GM21786 (cell line): ENCODE measurements around the gene EFNB2.

Experiments used
- ATAC-seq: cut with Tn5 transposase; IDR thresholded peaks from one replicate; pipeline ENCODE4 v1.9.1; 2021; ENCODE audit not compliant: unreplicated experiment

EFNB2 gene

DNA sequence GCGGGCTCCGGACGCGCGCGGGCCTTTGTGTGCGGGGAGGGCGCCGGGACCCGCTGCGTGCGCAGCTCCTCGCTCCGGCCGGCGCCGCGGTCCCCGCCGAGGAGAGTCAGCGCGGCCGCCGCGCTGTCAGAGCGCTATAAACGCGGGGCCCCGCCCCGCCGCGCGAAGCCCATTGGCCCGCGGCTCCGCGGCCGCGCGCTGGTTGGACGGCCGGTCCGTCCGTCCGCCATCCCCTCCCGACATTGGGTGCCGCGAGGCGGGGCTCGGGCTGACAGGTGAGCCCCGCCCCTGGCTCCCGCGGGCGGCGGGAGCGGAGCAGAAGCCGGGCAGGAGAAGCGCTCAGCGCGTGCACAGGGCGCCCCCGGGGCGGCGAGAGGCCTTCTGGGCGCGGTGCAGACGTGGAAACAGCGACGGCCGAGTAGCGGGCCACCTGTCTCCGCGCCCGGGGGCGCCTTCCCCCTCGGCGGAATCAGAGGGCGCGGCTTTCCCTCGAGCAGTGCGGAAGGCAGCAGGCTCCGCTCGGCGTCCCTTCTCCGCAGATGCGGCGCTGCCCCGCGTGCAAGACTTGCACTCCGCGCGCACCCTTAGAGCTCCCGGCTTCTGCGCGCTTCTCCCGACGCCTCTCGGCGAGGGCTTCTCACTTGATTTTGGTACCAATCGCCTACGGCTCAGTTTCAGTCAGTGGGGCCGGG is at the start of gene EFNB2:
TSS of gene EFNB2 (minus strand) at position 111 of the 692 bp plus-strand sequence. CDS start 698 bp downstream, outside the sequence.
- ATAC-seq: peak; percentile 94

DNA sequence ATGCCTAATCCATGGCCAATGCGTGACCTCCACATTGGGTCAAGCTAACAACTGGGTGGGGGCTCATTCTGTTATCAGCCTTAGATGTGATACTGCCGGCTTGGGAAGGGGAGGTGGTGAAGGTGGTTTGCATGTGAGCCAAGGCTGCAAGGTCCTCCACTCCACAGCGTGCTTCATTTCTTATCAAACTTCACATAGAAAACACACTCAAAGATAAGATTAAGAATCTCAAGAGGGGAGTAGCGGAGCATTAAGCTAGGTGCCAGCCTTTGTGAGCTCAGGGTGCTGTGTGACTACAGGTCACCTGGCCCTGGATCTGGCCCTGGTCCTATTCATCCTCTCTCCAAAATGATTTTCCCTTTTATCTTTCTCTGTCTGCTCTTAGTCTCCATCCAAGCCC is 45.8 kb upstream of the EFNB2 start:
- no peak for ATAC-seq

- no peak for ATAC-seq
These were observed 40.4 kb upstream of the EFNB2 start for GRCh38 chr13:106575896-106576295.

GRCh38 chr13:106573868-106574267 is 38.4 kb upstream of the EFNB2 start:
- ATAC-seq: no peak

DNA sequence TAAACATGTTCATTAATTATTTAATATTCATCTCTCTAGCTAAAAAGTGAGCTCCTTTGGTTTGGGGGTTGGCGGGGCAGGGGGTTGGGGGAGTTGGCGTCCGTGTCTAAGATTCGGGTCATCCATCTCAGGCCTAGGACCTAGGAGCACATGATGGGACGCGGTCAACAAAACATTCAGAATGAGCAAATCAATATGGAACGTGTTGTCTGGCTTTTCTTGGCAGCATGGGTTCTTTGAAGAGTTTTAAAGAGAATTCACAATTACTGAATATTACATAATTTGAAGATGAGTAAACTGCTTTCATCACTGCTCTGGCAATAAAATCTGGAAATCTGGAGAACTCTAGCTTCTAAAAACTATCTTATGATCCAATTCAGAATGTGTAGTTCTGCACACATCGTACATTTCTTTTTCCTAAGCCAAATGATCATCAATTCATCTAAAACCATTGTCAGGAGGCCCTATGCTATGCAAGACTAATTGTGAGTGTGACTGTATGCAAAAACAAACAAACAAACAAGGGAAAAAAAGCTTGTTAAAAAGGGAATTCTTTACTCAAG is 37.9 kb upstream of the EFNB2 start:
- no peak for ATAC-seq

- no peak for ATAC-seq
These were observed 34.9 kb upstream of the EFNB2 start for GRCh38 chr13:106570299-106570852.

DNA sequence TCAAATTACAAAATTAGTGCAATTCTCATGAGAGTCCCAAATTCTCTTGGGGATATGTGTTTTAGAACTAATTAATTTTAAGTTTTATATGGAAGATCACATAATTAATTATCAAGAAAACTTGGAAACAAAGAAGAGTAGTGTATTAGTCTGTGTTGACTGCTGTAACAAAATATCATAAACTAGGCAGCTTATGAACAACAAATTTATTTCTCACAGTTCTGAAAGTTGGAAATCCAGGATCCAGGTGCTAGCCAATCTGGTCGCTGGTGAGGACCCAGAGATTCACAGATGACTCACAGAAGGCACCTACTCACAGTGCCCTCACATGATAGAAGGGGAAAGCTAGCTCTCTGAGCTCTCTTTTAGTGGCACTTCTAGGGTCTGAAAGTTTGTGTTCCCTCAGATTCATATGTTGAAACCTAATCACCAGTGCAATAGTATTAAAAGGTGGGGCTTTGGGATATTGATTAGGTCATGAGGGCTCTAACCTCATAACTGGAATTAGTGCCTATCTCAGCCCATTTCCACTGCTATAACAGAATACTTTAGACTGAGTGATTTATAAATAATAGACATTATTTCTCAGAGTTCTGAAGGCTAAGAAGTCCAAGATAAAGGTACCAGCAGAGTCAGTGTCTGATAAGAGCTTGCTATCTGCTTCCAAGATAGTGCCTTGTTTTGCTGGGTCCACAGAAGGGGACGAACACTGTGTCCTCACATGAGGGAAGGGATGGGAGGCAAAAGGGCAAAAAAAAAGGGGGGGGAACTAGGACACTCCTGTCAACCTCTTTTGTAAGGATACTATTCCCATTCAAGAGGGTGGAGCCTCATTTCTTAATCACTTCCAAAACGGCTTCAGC is 34.0 kb upstream of the EFNB2 start:
- ATAC-seq: no peak

DNA sequence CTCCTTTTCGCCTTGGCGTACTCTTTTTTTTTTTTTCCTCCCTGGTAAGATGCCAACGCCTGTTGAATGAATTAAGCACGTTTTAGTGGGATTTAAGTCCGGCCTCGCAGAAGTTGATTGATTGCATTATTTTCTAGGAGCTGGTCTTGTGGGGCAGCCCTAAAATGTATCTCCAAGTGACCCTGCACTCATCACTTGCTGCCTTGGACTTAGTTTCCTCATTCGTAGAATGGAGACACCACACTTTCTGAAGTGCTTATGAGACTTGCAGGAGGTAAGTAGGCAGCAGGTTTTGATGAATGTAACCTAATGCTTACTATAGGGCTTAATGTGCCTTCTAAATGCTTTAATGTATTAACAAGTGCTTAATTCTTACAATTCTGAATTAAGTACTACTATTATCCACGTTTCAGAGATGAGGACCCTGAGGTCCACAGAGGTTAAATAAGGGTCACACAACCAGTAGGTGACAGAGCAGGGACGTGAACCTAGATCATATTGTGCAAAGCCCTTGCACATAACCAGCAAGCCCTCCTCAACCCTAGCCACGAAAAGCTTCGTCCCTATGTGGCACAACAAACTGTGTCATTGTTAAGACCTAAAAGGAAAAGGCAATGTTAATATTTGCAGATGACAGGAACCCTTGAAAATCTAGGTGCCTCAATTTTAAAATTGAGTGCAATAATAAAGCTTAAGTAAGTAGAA is 33.0 kb upstream of the EFNB2 start:
- peak; percentile 24 for ATAC-seq

- peak; percentile 65 for ATAC-seq
These were observed 32.2 kb upstream of the EFNB2 start, which contains the start of gene ARGLU1 for GRCh38 chr13:106567474-106568298. TSS of gene ARGLU1 (minus strand) at chr13:106568137. CDS start at chr13:106567919, 218 bp downstream.

GRCh38 chr13:106566641-106567473 is 31.4 kb upstream of the EFNB2 start:
- ATAC-seq: peak; percentile 37

GRCh38 chr13:106565127-106565775 is 29.8 kb upstream of the EFNB2 start:
- ATAC-seq: no peak

DNA sequence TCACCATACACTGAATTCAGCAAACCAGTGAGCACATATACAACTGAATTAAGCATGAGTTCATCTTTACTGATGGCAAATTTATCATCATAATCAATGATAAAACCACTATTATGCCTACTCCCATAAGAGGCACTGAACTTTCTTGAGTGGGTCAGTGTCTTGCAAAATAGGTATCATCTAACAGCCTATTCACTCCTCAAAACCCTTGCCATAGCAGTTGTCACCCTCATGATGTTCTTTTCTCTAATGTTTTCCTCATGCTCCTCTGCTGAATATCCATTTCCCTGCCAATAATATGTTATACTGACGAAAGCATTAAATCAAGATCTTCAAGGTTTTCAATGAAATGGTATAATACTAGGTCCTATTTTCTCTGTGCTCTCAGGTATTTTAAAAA is 26.8 kb upstream of the EFNB2 start:
- ATAC-seq: no peak

DNA sequence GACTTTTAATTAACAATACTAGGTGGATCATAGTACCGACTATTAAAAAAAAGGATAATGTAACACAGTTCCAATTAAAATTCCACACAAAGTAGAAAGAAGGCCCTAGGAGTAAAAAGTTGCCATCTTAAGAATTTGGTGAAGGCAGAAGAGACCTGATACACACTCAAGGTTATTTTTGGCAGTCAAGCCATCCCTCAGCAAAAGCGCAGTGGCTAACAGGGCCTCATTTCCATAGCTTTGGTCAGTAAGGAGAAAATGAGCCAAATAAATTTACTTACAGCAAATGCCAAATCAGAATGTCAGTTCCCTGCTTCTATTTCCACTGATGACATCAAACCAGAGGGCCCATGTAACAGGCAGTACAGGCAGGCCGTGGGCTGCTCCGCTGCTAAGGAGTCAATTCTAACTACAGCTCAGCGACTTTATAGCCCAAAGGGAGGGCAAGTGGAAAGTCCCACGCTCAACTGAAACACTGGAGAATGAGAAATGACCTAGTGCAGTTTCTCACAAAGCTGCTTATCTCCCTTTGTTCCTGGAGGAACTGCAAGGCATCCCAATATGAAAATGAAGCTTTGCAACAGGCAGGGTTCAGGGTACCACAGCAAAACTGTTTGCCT is 26.2 kb upstream of the EFNB2 start:
- ATAC-seq: peak; percentile 77

DNA sequence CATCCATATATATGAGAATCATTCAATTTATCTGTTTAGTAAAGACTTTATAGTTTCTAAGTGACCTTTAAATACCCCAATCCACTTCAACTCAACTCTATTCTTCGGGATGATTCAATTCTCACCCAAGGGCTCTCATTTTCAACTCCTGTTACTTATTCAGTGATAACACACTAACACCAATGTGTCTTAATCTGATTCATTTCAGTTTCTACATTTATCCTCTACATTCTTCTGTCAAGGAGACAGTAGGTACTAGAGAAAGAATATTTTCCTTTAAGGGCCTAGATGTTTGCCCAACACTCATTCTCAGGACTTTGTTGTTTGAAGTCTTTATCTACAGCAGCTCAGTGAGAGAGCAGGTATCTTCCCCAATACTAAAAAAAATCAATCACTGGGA is 25.4 kb upstream of the EFNB2 start:
- ATAC-seq: no peak

DNA sequence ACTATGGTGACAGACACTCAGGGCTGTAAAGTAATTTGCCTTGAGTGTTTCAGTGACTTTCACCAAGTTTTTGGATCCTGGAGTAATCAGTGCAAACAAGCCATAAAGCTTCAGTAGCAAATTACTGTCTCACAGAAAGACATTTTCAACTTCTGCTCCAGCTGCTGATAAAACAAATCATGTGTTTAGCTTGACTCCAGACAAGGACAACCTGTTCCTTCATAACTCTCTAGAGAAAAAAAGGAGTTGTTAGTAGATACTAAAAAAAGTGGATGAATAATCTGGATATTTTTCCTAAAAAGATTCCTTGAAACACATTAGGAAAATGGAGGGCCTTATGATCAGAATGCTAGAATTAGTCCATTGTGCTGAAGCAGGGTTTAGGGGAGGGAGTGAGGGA is 23.1 kb upstream of the EFNB2 start:
- ATAC-seq: no peak

DNA sequence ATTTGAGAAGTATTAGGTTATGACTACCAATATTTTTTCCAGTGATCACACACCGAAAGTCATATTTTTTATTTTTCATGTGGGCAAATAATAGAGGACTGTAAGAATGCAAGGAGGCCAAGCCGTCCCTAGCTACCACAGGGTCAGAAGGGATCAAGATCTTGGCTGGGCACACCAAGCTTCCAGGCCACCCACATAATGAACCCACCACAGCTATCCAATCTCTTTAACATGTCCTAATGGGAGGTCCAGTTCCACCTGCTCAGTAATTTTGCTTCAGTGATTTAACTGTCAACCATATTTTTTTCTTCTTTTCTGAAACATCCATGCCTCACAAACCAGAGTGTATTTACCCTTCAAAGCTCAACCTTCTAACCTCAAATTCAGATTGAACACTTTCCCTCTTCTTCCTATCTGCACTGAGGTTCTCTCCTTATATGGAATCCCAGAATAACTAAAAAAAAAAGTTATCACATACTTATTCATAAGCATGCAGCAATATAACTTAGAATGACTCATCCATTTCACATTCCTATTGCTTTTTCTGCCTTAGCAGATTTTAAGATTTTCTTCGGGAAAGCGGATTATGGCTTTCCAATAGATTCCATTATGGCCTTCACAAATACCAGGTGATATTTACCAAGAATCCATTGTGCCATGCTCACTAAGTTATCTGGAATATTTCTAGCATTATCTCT is 20.3 kb upstream of the EFNB2 start:
- ATAC-seq: no peak

- no peak for ATAC-seq
These were observed 16.3 kb upstream of the EFNB2 start for GRCh38 chr13:106551751-106552150.

DNA sequence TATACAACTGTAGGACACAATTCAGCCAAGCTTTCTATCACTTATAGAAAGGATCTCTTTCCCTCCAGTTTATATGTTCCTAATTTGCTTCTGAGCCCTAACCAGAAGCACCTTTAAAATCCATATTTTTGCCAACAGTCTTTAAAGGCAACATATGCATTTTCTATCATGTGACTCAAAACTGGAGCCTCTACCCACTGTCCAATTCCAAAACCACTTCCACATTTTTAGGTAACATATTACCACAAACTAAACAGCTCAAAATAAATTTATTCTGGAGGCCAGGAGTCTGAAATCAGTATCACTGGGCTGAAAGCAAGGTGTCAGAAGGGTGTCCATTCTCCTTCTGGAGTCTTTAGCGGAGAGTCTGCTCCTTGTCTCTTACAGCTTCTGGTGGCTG is 15.9 kb upstream of the EFNB2 start:
- ATAC-seq: no peak
